Measurements from ENCODE around the gene C17orf75. TPM values are rescaled to one million over a fixed set of nuclear protein-coding genes. Genes with fewer than 3 reads are reported as not detected.
A peak's percentile ranks its signal among the peaks of the same experiment; 100 is the strongest.
"Not testable (repeated sequence)": the region's sequence is repeated elsewhere in the genome, so short reads cannot be mapped to it uniquely, and the experiment has no call there.

C17orf75 gene
- total RNA-seq, 2 experiments from 2014 or later, result 25.6 to 28.5 TPM

DNA sequence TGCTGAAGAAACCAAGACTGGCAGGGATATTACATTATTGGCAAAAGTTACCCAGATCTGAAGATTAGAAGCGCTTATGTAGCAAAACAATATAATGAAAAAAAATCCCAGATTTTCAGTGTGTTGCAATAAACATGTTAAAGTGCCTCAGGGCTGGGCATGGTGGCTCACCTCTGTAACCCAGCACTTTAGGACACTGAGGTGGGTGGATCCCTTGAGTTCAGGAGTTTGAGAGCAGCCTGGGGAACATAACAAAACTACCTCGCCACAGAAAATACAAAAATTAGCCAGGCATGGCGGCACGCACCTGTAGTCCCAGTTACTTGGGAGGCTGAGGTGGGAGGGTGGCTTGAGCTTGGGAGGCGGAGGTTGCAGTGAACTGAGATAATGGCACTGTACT, 14.8 kb upstream of the C17orf75 start:
- Mint-ChIP-seq H3K4me1 (ENCODE audit: low read depth) (peaks cover 39% of the 10 kb centered on the region), H3K36me3 (peaks cover 62% of the 10 kb centered on the region), H3K9me3 (no peaks in the 10 kb centered on the region), H3K27ac (no peak overlapping the region), H3K27me3 (no peaks in the 10 kb centered on the region), H3K4me3 (no peak overlapping the region)
- intact Hi-C loops (cut with micrococcal nuclease), result no loop called here
- DNase-seq, result no peak
- ChIA-PET CTCF (interaction anchor here (1.7 kb wide), 1 partner anchor 9 kb away, joined by 3 read pairs; no protein-coding TSS in a partner anchor), POLR2A (no interaction called here)

DNA sequence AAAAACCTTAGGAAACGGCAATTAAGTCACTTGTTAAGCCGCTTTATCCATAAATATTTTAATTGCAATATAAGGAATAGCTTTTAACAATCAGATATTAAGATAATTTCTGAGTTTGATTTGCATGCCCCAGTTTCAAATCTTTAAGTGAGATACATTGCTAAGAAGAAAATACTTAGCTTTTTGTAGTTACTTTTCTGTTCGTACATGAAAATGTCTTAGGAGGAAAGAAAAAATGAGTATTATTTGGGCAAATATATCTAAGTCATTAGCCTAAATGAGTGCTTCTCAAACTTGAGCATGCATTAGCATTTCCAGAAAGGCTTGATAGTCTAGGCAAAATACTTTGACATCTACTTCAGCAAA, 14.4 kb upstream of the C17orf75 start:
- CTCF ChIA-PET, result interaction anchor here (1.7 kb wide), 1 partner anchor 10 kb away, joined by 3 read pairs; no protein-coding TSS in a partner anchor
- no peak for DNase-seq
- intact Hi-C loops (cut with micrococcal nuclease), result no loop called here
- no peaks in the 10 kb centered on the region for H3K27me3 Mint-ChIP-seq
- no peak overlapping the region for H3K27ac Mint-ChIP-seq
- H3K4me3 Mint-ChIP-seq, result no peak overlapping the region
- no peaks in the 10 kb centered on the region for H3K9me3 Mint-ChIP-seq
- peaks cover 40% of the 10 kb centered on the region for H3K4me1 Mint-ChIP-seq (ENCODE audit: low read depth)
- peaks cover 64% of the 10 kb centered on the region for H3K36me3 Mint-ChIP-seq
- POLR2A ChIA-PET, result no interaction called here

- Mint-ChIP-seq H3K36me3 (peaks cover 61% of the 10 kb centered on the region), H3K27ac (peak overlapping the region; percentile 18), H3K4me1 (ENCODE audit: low read depth) (peaks cover 41% of the 10 kb centered on the region), H3K9me3 (no peaks in the 10 kb centered on the region), H3K27me3 (no peaks in the 10 kb centered on the region), H3K4me3 (peak overlapping the region; percentile 0)
- DNase-seq, result no peak
- intact Hi-C loops (cut with micrococcal nuclease), result no loop called here
- ChIA-PET CTCF (interaction anchor here (1.7 kb wide), 1 partner anchor 10 kb away, joined by 3 read pairs; no protein-coding TSS in a partner anchor), POLR2A (no interaction called here)
Measured at GRCh38 chr17:32355649-32356377, 13.8 kb upstream of the C17orf75 start.

DNA sequence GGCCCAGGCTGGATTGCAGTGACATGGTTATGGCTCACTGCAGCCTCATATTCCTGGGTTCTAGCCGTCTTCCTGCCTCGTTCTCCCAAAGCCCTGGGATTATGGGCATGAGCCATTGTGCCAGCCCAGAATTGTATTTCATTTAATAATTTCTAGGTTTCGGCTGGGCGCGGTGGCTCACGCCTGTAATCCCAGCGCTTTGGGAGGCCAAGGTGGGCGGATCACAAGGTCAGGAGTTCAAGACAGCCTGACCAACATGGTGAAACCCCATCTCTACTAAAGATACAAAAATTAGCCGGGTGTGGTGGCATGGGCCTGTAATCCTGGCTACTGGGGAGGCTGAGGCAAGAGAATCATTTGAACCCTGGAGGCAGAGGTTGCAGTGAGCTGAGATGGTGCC, 10.8 kb upstream of the C17orf75 start:
- H3K27ac Mint-ChIP-seq, POLR2A ChIA-PET, DNase-seq, H3K9me3 Mint-ChIP-seq, H3K27me3 Mint-ChIP-seq: not testable (repeated sequence)
- Mint-ChIP-seq H3K36me3 (peaks cover 58% of the 10 kb centered on the region), H3K4me3 (peak overlapping the region; percentile 99), H3K4me1 (ENCODE audit: low read depth) (peaks cover 39% of the 10 kb centered on the region)
- CTCF ChIA-PET, result interaction anchor here (1.5 kb wide), 1 partner anchor 110 kb away, joined by 5 read pairs; no protein-coding TSS in a partner anchor
- intact Hi-C loops (cut with micrococcal nuclease), result loop anchor here (5.0 kb wide), 1 partner anchor 170 kb away; no protein-coding TSS in a partner anchor

DNA sequence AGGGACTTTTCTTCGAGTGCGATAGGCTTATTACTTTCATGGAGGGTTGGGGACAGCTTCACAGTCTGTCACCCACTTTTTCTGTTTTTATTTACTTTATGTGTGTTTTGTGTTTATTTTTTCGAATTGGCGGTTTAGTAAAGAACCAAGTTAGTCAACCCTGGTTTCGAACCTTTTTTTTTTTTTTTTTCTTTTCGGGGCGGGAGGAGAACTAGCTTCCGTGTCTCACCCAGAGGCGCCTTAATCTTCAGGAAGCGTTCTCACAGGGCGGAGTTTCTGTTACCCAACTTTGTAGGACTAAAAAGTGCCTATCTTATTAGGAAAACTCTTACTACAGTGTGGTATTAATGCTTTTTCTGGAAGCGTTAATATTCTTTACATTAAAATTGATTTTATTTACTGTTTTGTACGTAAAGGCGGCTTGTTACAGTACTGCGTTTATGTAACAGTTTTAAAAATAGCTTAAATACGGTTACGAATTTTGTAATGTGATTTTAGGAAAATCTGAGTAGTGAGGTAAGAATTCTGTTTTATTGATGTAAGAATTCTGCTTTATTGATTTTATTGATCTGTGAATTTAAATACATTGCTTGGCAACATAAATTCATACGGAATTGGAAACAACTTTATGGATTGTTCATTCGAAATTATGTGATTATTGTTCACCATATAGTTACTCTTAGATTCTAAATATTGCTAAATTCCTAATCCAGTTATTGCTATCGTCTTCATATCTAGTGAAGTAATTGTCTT, 8.9 kb upstream of the C17orf75 start:
- H3K27ac Mint-ChIP-seq, result peak overlapping the region; percentile 100
- POLR2A ChIA-PET, result interaction anchor here (0.6 to 2.0 kb wide), 5 partner anchors 9 to 136 kb away, joined by 3 to 10 read pairs (median 3); partner anchors contain the start of genes C17orf75, CDK5R1 and PSMD11
- CTCF ChIA-PET, result interaction anchor here (0.6 to 1.8 kb wide), 7 partner anchors 10 to 213 kb away, joined by 3 to 10 read pairs (median 4); partner anchors contain the start of gene PSMD11
- intact Hi-C loops (cut with micrococcal nuclease), result loop anchor here (1.0 to 5.0 kb wide), 3 partner anchors 10 to 171 kb away; partner anchors contain the start of gene PSMD11
- peak overlapping the region; percentile 99 for H3K4me3 Mint-ChIP-seq
- H3K36me3 Mint-ChIP-seq, result peaks cover 52% of the 10 kb centered on the region
- H3K9me3 Mint-ChIP-seq, result no peaks in the 10 kb centered on the region
- DNase-seq, result peak; percentile 51
- peaks cover 33% of the 10 kb centered on the region for H3K4me1 Mint-ChIP-seq (ENCODE audit: low read depth)
- no peaks in the 10 kb centered on the region for H3K27me3 Mint-ChIP-seq

GRCh38 chr17:32349854-32350665, 8.1 kb upstream of the C17orf75 start, which contains the start of gene ZNF207:
Gene ZNF207, plus strand, starts transcription at chr17:32350157. Its CDS starts 129 bp downstream, at chr17:32350286.
- H3K4me1 Mint-ChIP-seq (ENCODE audit: low read depth), result peaks cover 25% of the 10 kb centered on the region
- intact Hi-C loops (cut with micrococcal nuclease), result loop anchor here (1.0 to 5.0 kb wide), 3 partner anchors 9 to 172 kb away; partner anchors contain the start of gene PSMD11
- H3K36me3 Mint-ChIP-seq, result peaks cover 44% of the 10 kb centered on the region
- peak within 1 kb of the TSS; percentile 100 for H3K27ac Mint-ChIP-seq
- DNase-seq, result peak; percentile 97
- ChIA-PET CTCF (interaction anchor here (0.6 to 1.8 kb wide), 7 partner anchors 9 to 212 kb away, joined by 3 to 10 read pairs (median 4); partner anchors contain the start of gene PSMD11), POLR2A (interaction anchor here (0.6 to 2.0 kb wide), 4 partner anchors 8 to 137 kb away, joined by 3 to 10 read pairs (median 4); partner anchors contain the start of genes C17orf75, CDK5R1 and PSMD11)
- no peaks in the 10 kb centered on the region for H3K27me3 Mint-ChIP-seq
- H3K4me3 Mint-ChIP-seq, result peak within 1 kb of the TSS; percentile 99
- no peaks in the 10 kb centered on the region for H3K9me3 Mint-ChIP-seq

- Mint-ChIP-seq H3K4me1 (ENCODE audit: low read depth) (peaks cover 21% of the 10 kb centered on the region), H3K27me3 (no peaks in the 10 kb centered on the region), H3K27ac (peak overlapping the region; percentile 100), H3K36me3 (peaks cover 38% of the 10 kb centered on the region), H3K4me3 (peak overlapping the region; percentile 99), H3K9me3 (no peaks in the 10 kb centered on the region)
- DNase-seq, result peak; percentile 26
- POLR2A ChIA-PET, result no interaction called here
- intact Hi-C loops (cut with micrococcal nuclease), result no loop called here
- CTCF ChIA-PET, result interaction anchor here (1.2 to 1.4 kb wide), 2 partner anchors 95 to 211 kb away, joined by 3 to 6 read pairs; partner anchors contain the start of gene PSMD11
Measured at GRCh38 chr17:32349503-32349853, 7.5 kb upstream of the C17orf75 start.

DNA sequence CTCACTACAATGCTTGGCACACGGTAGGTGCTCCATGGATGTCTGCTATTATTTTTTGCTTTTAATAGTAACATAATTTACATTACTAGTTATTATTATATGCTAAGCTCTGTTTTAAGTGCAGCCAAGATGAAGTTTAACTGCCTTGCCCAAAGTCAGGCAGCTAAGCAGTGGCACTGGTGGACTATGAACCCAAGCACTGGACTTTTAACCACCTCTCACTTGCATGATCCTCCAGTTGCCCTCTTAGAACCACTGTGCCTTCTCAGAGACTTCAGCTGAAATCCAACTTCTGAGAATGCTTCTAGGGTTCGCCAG, 6.5 kb upstream of the C17orf75 start:
- H3K27me3 Mint-ChIP-seq, result no peaks in the 10 kb centered on the region
- DNase-seq, result no peak
- intact Hi-C loops (cut with micrococcal nuclease), result no loop called here
- peak overlapping the region; percentile 99 for H3K4me3 Mint-ChIP-seq
- CTCF ChIA-PET, result interaction anchor here (1.4 kb wide), 2 partner anchors 18 to 96 kb away, joined by 3 to 6 read pairs; partner anchors contain the start of gene PSMD11
- peaks cover 14% of the 10 kb centered on the region for H3K4me1 Mint-ChIP-seq (ENCODE audit: low read depth)
- no peak overlapping the region for H3K27ac Mint-ChIP-seq
- POLR2A ChIA-PET, result interaction anchor here (0.7 kb wide), 1 partner anchor 9 kb away, joined by 3 read pairs; no protein-coding TSS in a partner anchor
- H3K9me3 Mint-ChIP-seq, result no peaks in the 10 kb centered on the region
- H3K36me3 Mint-ChIP-seq, result peaks cover 30% of the 10 kb centered on the region

- Mint-ChIP-seq H3K27me3 (no peaks in the 10 kb centered on the region), H3K27ac (no peak overlapping the region), H3K4me1 (ENCODE audit: low read depth) (peaks cover 17% of the 10 kb centered on the region), H3K9me3 (no peaks in the 10 kb centered on the region), H3K36me3 (peaks cover 13% of the 10 kb centered on the region), H3K4me3 (no peak overlapping the region)
- intact Hi-C loops (cut with micrococcal nuclease), result no loop called here
- no peak for DNase-seq
- CTCF ChIA-PET, result no interaction called here
- POLR2A ChIA-PET, result no interaction called here
Measured at GRCh38 chr17:32345951-32346600, 4.1 kb upstream of the C17orf75 start.

GRCh38 chr17:32342603-32343325, 791 bp upstream of the C17orf75 start:
- Mint-ChIP-seq H3K4me3 (peak overlapping the region; percentile 83), H3K4me1 (ENCODE audit: low read depth) (peaks cover 20% of the 10 kb centered on the region), H3K9me3 (no peaks in the 10 kb centered on the region), H3K36me3 (peaks cover 8% of the 10 kb centered on the region), H3K27ac (peak overlapping the region; percentile 87), H3K27me3 (no peaks in the 10 kb centered on the region)
- CTCF ChIA-PET, result no interaction called here
- POLR2A ChIA-PET, result interaction anchor here (2.2 kb wide), 1 partner anchor 8 kb away, joined by 10 read pairs; no protein-coding TSS in a partner anchor
- no peak for DNase-seq
- intact Hi-C loops (cut with micrococcal nuclease), result no loop called here
